Gastrocnemius medialis (tissue), 4 donors: Measurements from ENCODE around the gene MIER2.

ENCODE experiments used
- CTCF ChIP-seq, 5 experiments: fragments of 450-650 bp in 3 of 5; fragments of 200-600 bp in 2 of 5; sonication (generic) in 2 of 5; IDR thresholded peaks in 4 of 5; conservative IDR thresholded peaks in 1 of 5; 1 replicate in 4 of 5; 2 replicates in 1 of 5; pipeline ENCODE4 v1.5.1; 2016 to 2019; ENCODE audit warnings: antibody characterized with exemption in 5 of 5, mild to moderate bottlenecking in 3 of 5, moderate library complexity in 3 of 5
- POLR2A ChIP-seq, 2 donors: fragments of 450-650 bp; IDR thresholded peaks; one replicate each; pipeline ENCODE4 v1.6.1; 2017; ENCODE audit warnings: antibody characterized with exemption in 2 of 2, mild to moderate bottlenecking in 2 of 2, moderate library complexity in 2 of 2

DNA sequence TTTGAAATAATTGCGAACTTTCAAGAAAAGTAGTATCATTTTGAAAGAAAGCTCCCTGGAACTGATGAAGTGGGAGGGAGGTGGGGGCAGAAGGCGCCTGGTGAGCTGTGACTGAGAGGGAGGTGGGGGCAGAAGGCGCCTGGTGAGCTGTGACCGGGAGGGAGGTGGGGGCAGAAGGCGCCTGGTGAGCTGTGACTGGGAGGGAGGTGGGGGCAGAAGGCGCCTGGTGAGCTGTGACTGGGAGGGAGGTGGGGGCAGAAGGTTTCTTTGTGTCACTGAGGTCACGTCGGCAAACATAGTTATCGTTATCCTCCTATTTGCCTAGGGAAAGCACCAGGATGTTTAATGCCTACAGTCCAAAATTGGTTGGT, 40.2 kb upstream of the MIER2 start:
- no peak for TF ChIP-seq CTCF (IDR thresholded peaks at IDR 0.05 in 4 of 5, conservative IDR thresholded peaks at IDR 0.05 in 1 of 5)
- TF ChIP-seq POLR2A (IDR thresholded peaks at IDR 0.05): no peak
